GM13976 (cell line): ENCODE data around the gene RITA1.

Experiments
- DNase-seq: peaks from one replicate; pipeline ENCODE4 v3.0.0; 2012; ENCODE audit warnings: low spot score
- in situ Hi-C: fragments of 300-500 bp; cut with MboI; formaldehyde crosslinking; loops from one replicate; pipeline ENCODE4 v1.12.0; 2022; ENCODE audit warnings: low sequenced_read_pairs, mixed read lengths, inconsistent platforms; ENCODE audit not compliant: unreplicated experiment
- TF ChIP-seq, protein P1 (sequence below): IDR thresholded peaks from 2 replicates; pipeline ENCODE4 v1.5.1; 2012; ENCODE audit warnings: borderline replicate concordance, mild to moderate bottlenecking; ENCODE audit not compliant: insufficient read depth; ENCODE audit errors: extremely low read depth, missing control alignments, control extremely low read depth

The RITA1 gene

GRCh38 chr12:113232089-113232839 lies 46.7 kb downstream of the RITA1 start:
- TF ChIP-seq, protein P1, sequence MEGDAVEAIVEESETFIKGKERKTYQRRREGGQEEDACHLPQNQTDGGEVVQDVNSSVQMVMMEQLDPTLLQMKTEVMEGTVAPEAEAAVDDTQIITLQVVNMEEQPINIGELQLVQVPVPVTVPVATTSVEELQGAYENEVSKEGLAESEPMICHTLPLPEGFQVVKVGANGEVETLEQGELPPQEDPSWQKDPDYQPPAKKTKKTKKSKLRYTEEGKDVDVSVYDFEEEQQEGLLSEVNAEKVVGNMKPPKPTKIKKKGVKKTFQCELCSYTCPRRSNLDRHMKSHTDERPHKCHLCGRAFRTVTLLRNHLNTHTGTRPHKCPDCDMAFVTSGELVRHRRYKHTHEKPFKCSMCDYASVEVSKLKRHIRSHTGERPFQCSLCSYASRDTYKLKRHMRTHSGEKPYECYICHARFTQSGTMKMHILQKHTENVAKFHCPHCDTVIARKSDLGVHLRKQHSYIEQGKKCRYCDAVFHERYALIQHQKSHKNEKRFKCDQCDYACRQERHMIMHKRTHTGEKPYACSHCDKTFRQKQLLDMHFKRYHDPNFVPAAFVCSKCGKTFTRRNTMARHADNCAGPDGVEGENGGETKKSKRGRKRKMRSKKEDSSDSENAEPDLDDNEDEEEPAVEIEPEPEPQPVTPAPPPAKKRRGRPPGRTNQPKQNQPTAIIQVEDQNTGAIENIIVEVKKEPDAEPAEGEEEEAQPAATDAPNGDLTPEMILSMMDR, result no peak
- in situ Hi-C loops, result no loop called here
- no peak for DNase-seq

- peak; percentile 66 for DNase-seq
- in situ Hi-C loops, result no loop called here
- TF ChIP-seq, protein P1, result no peak
These were observed 47.5 kb downstream of the RITA1 start for GRCh38 chr12:113232840-113233585.

DNA sequence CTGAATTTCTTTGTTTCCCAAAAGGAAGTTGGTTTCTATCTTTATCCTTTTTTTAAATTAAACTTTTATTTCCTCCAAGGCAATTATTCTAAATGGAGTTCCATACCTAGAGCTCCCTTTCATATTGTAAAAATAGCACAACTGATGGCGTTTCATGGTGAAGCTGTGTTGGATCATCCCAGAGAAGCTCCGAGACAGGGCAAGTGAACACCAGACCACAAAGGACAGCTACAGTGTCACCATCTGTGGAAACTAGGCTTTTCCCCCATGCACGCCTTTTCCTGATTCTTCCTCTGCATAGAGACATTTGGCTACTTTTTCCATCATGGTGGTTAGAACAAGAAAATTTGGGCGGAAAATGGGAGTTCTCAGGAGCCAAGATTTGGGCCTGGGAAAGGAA lies 48.4 kb downstream of the RITA1 start:
- TF ChIP-seq, protein P1, result no peak
- in situ Hi-C loops, result no loop called here
- DNase-seq, result no peak

GRCh38 chr12:113234483-113234882 lies 49.0 kb downstream of the RITA1 start:
- in situ Hi-C loops, result no loop called here

GRCh38 chr12:113235976-113236375 lies 50.5 kb downstream of the RITA1 start:
- TF ChIP-seq, protein P1, result no peak
- no peak for DNase-seq
- in situ Hi-C loops, result no loop called here

More at GRCh38 chr12:113234483-113234882, 49.0 kb downstream of the RITA1 start:
- no peak for DNase-seq
- TF ChIP-seq, protein P1, result no peak

GRCh38 chr12:113236539-113237399 lies 51.2 kb downstream of the RITA1 start:
- in situ Hi-C loops, result no loop called here
- no peak for DNase-seq
- TF ChIP-seq, protein P1, result no peak
